ENCODE measurements around the gene DOCK11.

DNA sequence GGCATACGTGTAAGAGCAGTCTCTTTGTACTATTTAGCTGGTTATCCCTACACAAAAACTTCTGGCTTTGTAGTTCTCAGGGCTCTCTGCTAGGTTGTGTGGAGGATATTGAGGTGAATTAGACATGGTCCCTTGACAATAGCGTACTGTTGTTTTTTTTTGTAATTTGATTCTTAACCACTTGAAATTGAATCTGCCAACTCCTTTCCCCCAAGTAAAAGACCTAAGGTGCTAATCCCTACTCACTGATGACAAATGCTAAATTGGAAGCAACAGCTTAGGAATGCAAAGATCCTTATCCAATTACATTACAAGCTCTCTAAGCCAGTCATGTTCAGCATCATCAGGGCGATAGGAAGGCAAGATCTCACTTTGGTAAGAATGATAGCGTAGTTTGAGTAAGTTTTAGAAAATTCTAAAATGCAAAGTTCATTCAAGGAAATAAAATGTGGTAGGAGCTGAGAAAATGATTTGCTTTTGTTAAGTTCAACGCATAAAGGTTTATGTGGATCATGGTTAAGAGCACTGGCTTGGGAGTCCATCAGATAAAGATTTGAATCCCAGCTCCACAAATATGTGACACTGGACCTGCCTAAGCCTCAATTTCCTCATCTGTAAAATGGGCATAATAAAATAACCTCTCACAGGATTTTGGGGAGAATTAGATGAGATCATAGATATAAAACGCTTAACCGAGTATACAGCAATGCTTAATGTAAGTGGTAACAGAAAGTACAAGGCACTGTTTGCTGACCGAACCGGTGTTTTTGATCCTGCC lies 39.3 kb downstream of the DOCK11 start:
- TF ChIP-seq CEBPB (tag; IDR thresholded peaks at IDR 0.05) (no peak), RAD21 (CRISPR knock-in tag; conservative IDR thresholded peaks at IDR 0.05 in 1 of 2, IDR thresholded peaks at IDR 0.05 in 1 of 2) (no peak), ZBTB7A (IDR thresholded peaks at IDR 0.05; ENCODE audit: borderline replicate concordance, control insufficient read depth, low read depth, low read length) (no peak), ZNF174 (CRISPR knock-in tag; IDR thresholded peaks at IDR 0.05) (no peak), ZNF23 (CRISPR knock-in tag; IDR thresholded peaks at IDR 0.05) (no peak), GATAD2A (IDR thresholded peaks at IDR 0.05) (no peak), ETV6 (IDR thresholded peaks at IDR 0.05; ENCODE audit: borderline replicate concordance in 1 of 2, low read depth in 2 of 2, low read length in 1 of 2) (no peak), ETV6 (CRISPR knock-in tag; IDR thresholded peaks at IDR 0.05; ENCODE audit: borderline replicate concordance) (no peak)
- TF ChIP-seq, protein P1, sequence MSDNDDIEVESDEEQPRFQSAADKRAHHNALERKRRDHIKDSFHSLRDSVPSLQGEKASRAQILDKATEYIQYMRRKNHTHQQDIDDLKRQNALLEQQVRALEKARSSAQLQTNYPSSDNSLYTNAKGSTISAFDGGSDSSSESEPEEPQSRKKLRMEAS (CRISPR knock-in tag; IDR thresholded peaks at IDR 0.05) = no peak
- TF ChIP-seq, protein P2, sequence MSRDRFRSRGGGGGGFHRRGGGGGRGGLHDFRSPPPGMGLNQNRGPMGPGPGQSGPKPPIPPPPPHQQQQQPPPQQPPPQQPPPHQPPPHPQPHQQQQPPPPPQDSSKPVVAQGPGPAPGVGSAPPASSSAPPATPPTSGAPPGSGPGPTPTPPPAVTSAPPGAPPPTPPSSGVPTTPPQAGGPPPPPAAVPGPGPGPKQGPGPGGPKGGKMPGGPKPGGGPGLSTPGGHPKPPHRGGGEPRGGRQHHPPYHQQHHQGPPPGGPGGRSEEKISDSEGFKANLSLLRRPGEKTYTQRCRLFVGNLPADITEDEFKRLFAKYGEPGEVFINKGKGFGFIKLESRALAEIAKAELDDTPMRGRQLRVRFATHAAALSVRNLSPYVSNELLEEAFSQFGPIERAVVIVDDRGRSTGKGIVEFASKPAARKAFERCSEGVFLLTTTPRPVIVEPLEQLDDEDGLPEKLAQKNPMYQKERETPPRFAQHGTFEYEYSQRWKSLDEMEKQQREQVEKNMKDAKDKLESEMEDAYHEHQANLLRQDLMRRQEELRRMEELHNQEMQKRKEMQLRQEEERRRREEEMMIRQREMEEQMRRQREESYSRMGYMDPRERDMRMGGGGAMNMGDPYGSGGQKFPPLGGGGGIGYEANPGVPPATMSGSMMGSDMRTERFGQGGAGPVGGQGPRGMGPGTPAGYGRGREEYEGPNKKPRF (IDR thresholded peaks at IDR 0.05; ENCODE audit: low read depth, low read length) = no peak
